Peyer's patch (tissue), 4 donors: ENCODE results near the gene PLSCR3.

Experiments used
- POLR2A ChIP-seq, 2 donors: fragments of 450-650 bp; IDR thresholded peaks; one replicate each; pipeline ENCODE4 v1.5.1; 2017; ENCODE audit warnings: antibody characterized with exemption in 2 of 2, mild to moderate bottlenecking in 2 of 2, moderate library complexity in 2 of 2
- TF ChIP-seq, protein P1 (sequence below), 6 experiments: fragments of 450-650 bp in 4 of 6; fragments of 200-600 bp in 2 of 6; sonication (generic) in 1 of 6; IDR thresholded peaks; one replicate each; pipeline ENCODE4 v1.5.1; 2017 to 2019; ENCODE audit warnings: antibody characterized with exemption in 6 of 6, mild to moderate bottlenecking in 3 of 6, moderate library complexity in 1 of 6

DNA sequence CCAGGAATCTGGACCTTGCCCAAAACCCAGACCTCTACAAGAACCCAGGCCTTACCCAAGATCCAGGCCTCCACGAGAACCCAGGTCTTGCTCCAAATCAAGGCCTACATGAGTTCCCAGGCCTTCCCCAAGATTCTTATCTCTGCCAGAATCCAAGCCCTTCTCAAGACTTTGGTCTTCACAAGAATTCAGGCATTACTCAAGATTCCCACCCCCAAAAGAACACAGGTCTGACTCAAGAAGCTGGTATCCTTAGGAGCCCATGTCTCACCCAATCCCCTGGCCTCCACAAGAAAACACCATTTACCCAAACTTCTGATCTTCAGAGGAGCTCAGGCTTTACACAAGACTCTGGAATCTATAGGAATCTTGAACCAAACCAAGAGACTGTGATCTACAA is 36.9 kb upstream of the PLSCR3 start:
- TF ChIP-seq POLR2A (IDR thresholded peaks at IDR 0.05) = no peak
- TF ChIP-seq, protein P1, sequence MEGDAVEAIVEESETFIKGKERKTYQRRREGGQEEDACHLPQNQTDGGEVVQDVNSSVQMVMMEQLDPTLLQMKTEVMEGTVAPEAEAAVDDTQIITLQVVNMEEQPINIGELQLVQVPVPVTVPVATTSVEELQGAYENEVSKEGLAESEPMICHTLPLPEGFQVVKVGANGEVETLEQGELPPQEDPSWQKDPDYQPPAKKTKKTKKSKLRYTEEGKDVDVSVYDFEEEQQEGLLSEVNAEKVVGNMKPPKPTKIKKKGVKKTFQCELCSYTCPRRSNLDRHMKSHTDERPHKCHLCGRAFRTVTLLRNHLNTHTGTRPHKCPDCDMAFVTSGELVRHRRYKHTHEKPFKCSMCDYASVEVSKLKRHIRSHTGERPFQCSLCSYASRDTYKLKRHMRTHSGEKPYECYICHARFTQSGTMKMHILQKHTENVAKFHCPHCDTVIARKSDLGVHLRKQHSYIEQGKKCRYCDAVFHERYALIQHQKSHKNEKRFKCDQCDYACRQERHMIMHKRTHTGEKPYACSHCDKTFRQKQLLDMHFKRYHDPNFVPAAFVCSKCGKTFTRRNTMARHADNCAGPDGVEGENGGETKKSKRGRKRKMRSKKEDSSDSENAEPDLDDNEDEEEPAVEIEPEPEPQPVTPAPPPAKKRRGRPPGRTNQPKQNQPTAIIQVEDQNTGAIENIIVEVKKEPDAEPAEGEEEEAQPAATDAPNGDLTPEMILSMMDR (IDR thresholded peaks at IDR 0.05) = no peak
